Measurements from ENCODE around the gene THOC7. TPM values are rescaled to one million over a fixed set of nuclear protein-coding genes. Genes with fewer than 3 reads are reported as not detected.

Gene THOC7
- total RNA-seq, 2 donors from 2014 or later = 24.4 to 55.9 TPM

DNA sequence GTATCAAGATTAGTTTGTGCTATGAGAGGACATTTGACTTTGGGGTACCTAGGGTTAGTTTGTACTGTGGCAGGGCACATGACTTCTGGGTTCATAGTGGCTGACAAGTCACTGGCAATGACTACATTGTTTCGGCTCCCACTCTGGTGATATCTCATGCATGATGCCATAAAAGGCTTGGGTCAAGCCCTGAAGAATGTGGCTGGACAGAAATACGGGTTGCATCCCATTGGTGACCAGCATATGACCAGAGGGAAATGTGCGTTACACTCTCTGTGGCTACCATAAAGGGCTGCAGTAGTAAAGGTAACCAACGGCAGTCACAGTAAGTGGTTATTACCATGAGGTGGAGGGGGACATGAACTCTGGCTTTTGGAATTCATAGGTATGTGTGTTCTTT, 18.4 kb downstream of the THOC7 start:
- H3K36me3 ChIP-seq = no peaks in the 10 kb centered on the region
- no peak overlapping the region for H3K27ac ChIP-seq
- H3K4me1 ChIP-seq (replicated peaks) = no peaks in the 10 kb centered on the region
- H3K9me3 ChIP-seq = no peaks in the 10 kb centered on the region
- 94% methylated on average over 4 of the region's 4 CpGs for WGBS
- intact Hi-C loops (cut with DNase I) = no loop called here
- no peak for DNase-seq (ENCODE audit: low spot score)
- H3K27me3 ChIP-seq (replicated peaks; ENCODE audit: insufficient read depth) = no peaks in the 10 kb centered on the region
- no peak overlapping the region for H3K4me3 ChIP-seq
- TF ChIP-seq, protein P1, sequence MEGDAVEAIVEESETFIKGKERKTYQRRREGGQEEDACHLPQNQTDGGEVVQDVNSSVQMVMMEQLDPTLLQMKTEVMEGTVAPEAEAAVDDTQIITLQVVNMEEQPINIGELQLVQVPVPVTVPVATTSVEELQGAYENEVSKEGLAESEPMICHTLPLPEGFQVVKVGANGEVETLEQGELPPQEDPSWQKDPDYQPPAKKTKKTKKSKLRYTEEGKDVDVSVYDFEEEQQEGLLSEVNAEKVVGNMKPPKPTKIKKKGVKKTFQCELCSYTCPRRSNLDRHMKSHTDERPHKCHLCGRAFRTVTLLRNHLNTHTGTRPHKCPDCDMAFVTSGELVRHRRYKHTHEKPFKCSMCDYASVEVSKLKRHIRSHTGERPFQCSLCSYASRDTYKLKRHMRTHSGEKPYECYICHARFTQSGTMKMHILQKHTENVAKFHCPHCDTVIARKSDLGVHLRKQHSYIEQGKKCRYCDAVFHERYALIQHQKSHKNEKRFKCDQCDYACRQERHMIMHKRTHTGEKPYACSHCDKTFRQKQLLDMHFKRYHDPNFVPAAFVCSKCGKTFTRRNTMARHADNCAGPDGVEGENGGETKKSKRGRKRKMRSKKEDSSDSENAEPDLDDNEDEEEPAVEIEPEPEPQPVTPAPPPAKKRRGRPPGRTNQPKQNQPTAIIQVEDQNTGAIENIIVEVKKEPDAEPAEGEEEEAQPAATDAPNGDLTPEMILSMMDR (IDR thresholded peaks at IDR 0.05) = no peak
- TF ChIP-seq POLR2A (IDR thresholded peaks at IDR 0.05) (no peak), POLR2AphosphoS5 (IDR thresholded peaks at IDR 0.05) (no peak)

DNA sequence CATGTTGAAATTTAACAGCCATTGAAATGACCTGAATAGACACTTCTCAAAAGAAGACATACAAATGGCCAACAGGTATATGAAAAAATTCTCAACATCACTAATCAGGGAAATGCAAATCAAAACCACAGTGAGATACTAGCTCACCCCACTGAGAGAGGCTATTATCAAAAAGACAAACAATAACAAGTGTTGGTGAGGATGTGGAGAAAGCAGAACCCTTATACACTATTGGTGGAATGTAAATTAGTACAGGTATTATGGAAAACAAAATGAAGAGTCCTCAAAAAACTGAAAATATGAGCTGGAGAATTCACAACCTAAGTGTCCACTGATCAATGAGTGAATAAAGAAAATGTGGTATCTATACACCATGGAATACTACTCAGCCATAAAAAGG, 21.5 kb downstream of the THOC7 start:
- Histone ChIP-seq H3K27me3 (replicated peaks; ENCODE audit: insufficient read depth) (no peaks in the 10 kb centered on the region), H3K36me3 (no peaks in the 10 kb centered on the region), H3K9me3 (no peaks in the 10 kb centered on the region), H3K4me1 (replicated peaks) (no peaks in the 10 kb centered on the region), H3K27ac (no peak overlapping the region), H3K4me3 (no peak overlapping the region)
- DNase-seq (ENCODE audit: low spot score) = no peak
- TF ChIP-seq, protein P1 (IDR thresholded peaks at IDR 0.05) = no peak
- TF ChIP-seq POLR2AphosphoS5 (IDR thresholded peaks at IDR 0.05) (no peak), POLR2A (IDR thresholded peaks at IDR 0.05) (no peak)
- intact Hi-C loops (cut with DNase I) = no loop called here

DNA sequence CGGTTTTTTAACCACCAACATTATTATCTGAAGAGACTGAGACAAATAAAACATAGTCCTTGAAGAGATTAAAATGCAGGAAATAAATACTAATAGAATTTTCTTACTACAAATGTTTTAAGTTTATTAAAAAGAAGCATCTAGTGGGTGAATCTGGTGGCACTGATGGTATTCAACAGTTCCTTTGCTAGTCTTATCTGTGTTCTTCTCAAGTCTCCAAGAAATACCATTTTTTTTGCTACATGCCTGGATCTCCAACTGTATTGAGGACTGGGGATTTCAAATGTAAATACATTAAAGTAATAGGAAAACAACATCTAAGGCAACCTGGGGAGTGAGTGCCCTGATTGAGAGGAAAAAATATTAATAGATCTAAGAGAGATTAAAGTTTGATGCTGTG, 21.9 kb downstream of the THOC7 start:
- Histone ChIP-seq H3K4me1 (replicated peaks) (no peaks in the 10 kb centered on the region), H3K9me3 (no peaks in the 10 kb centered on the region), H3K4me3 (no peak overlapping the region), H3K27ac (no peak overlapping the region), H3K36me3 (no peaks in the 10 kb centered on the region), H3K27me3 (replicated peaks; ENCODE audit: insufficient read depth) (no peaks in the 10 kb centered on the region)
- 35% methylated on average over 1 of the region's 1 CpG for WGBS
- TF ChIP-seq, protein P1 (IDR thresholded peaks at IDR 0.05) = no peak
- TF ChIP-seq POLR2A (IDR thresholded peaks at IDR 0.05) (no peak), POLR2AphosphoS5 (IDR thresholded peaks at IDR 0.05) (no peak)
- no peak for DNase-seq (ENCODE audit: low spot score)
- intact Hi-C loops (cut with DNase I) = no loop called here

DNA sequence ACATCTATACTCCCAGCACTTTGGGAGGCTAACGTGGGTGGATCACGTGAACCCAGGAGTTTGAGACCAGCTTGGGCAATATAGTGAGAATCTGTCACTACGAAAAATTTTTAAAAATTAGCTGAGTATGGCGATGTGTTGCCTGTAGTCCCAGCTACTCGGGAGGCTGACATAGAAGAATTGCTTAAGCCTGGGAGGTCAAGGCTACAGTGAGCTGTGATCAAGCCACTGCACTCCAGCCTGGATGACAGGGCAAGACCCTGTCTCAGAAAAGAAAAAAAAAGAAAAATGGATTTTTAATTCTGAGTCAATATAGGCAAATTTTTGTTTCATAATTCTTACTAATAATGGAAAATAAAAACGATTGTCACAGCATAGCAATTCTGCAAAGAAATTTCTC, 31.2 kb downstream of the THOC7 start:
- Histone ChIP-seq H3K4me3 (no peak overlapping the region), H3K4me1 (replicated peaks) (no peaks in the 10 kb centered on the region), H3K36me3 (no peaks in the 10 kb centered on the region), H3K27me3 (replicated peaks; ENCODE audit: insufficient read depth) (no peaks in the 10 kb centered on the region), H3K27ac (no peak overlapping the region), H3K9me3 (no peaks in the 10 kb centered on the region)
- no peak for TF ChIP-seq POLR2AphosphoS5 (IDR thresholded peaks at IDR 0.05)
- TF ChIP-seq POLR2A (IDR thresholded peaks at IDR 0.05) = no peak
- TF ChIP-seq, protein P1 (IDR thresholded peaks at IDR 0.05) = no peak
- no peak for DNase-seq (ENCODE audit: low spot score)
- WGBS = 93% methylated on average over 6 of the region's 6 CpGs
- intact Hi-C loops (cut with DNase I) = no loop called here

DNA sequence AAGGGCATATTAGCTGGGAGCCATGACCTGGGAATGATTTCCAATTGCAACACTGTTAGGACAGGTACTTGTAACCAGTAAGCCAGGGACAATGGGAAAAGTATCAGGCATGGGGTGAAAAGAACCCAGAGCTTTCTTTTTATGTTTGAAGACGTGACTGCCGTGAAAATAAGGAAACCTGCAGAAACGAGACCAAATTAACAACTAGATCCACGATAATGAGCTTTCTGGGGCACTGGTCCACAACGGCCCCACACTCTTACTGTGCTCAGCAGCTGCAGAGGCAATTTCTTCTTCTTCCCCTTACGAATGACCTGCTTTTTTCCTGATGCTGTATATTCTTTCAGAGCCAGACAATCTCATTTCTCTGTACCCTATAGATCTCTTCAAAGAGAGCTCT, 33.1 kb downstream of the THOC7 start:
- Histone ChIP-seq H3K27me3 (replicated peaks; ENCODE audit: insufficient read depth) (no peaks in the 10 kb centered on the region), H3K9me3 (no peaks in the 10 kb centered on the region), H3K27ac (no peak overlapping the region), H3K36me3 (no peaks in the 10 kb centered on the region), H3K4me1 (replicated peaks) (no peaks in the 10 kb centered on the region), H3K4me3 (no peak overlapping the region)
- no peak for DNase-seq (ENCODE audit: low spot score)
- TF ChIP-seq POLR2AphosphoS5 (IDR thresholded peaks at IDR 0.05) (no peak), POLR2A (IDR thresholded peaks at IDR 0.05) (no peak)
- TF ChIP-seq, protein P1 (IDR thresholded peaks at IDR 0.05) = no peak
- intact Hi-C loops (cut with DNase I) = no loop called here
- 81% methylated on average over 6 of the region's 6 CpGs for WGBS
